Activated CD8-positive, alpha-beta memory T cell treated with anti-CD3 and anti-CD28 coated beads for 4 hours (primary cell): Measurements from ENCODE around the gene DMP1.

Source experiments
- DNase-seq, 2 donors: peaks; one replicate each; pipeline ENCODE4 v3.0.0-alpha.2; 2020; ENCODE audit warnings: low read depth in 2 of 2

Gene DMP1

GRCh38 chr4:87649980-87650379, at the start of gene DMP1:
DMP1 (plus strand) TSS chr4:87650280; CDS start chr4:87656493, 6,213 bp downstream.
- no peak for DNase-seq

- DNase-seq: no peak
These were observed 48.7 kb upstream of the DMP1 start for GRCh38 chr4:87601361-87601760.

GRCh38 chr4:87608229-87608628, 41.9 kb upstream of the DMP1 start, which contains the start of gene DSPP:
DSPP (plus strand) TSS chr4:87608529; CDS start chr4:87610909, 2,380 bp downstream.
- DNase-seq: no peak

GRCh38 chr4:87614292-87614890, 35.7 kb upstream of the DMP1 start:
- DNase-seq: no peak

GRCh38 chr4:87616268-87616667, 33.8 kb upstream of the DMP1 start:
- no peak for DNase-seq

- DNase-seq: no peak
These were observed 30.0 kb upstream of the DMP1 start for GRCh38 chr4:87620086-87620485.

GRCh38 chr4:87620491-87620890, 29.6 kb upstream of the DMP1 start:
- DNase-seq: no peak

GRCh38 chr4:87622303-87622702, 27.8 kb upstream of the DMP1 start:
- no peak for DNase-seq

GRCh38 chr4:87624698-87625097, 25.4 kb upstream of the DMP1 start:
- DNase-seq: no peak

- no peak for DNase-seq
These were observed 18.4 kb upstream of the DMP1 start for GRCh38 chr4:87631668-87632067.

- DNase-seq: no peak
These were observed 17.6 kb upstream of the DMP1 start for GRCh38 chr4:87632469-87632868.

GRCh38 chr4:87633243-87633642, 16.8 kb upstream of the DMP1 start:
- DNase-seq: no peak

GRCh38 chr4:87644286-87644685, 5.8 kb upstream of the DMP1 start:
- no peak for DNase-seq

- DNase-seq: no peak
These were observed 858 bp downstream of the DMP1 start for GRCh38 chr4:87650938-87651337.

GRCh38 chr4:87651941-87652340, 1.9 kb downstream of the DMP1 start:
- DNase-seq: no peak

GRCh38 chr4:87654487-87655044, 4.5 kb downstream of the DMP1 start:
- DNase-seq: no peak

- no peak for DNase-seq
These were observed 7.4 kb downstream of the DMP1 start for GRCh38 chr4:87657525-87657924.

GRCh38 chr4:87659247-87659931, 9.3 kb downstream of the DMP1 start:
- no peak for DNase-seq

GRCh38 chr4:87662871-87663270, 12.8 kb downstream of the DMP1 start:
- DNase-seq: no peak

- DNase-seq: no peak
These were observed 19.3 kb downstream of the DMP1 start for GRCh38 chr4:87669373-87669772.

GRCh38 chr4:87677731-87678130, 27.7 kb downstream of the DMP1 start:
- DNase-seq: no peak

- no peak for DNase-seq
These were observed 29.5 kb downstream of the DMP1 start for GRCh38 chr4:87679449-87680169.

- DNase-seq: no peak
These were observed 30.2 kb downstream of the DMP1 start for GRCh38 chr4:87680271-87680670.
